Activated T-cell treated with anti-CD3 and anti-CD28 coated beads, Interleukin-2, amount 50 U/mL, for 4 hours (primary cell): Measurements from ENCODE around the gene GSTO1. TPM values are rescaled to one million over a fixed set of nuclear protein-coding genes. Genes with fewer than 3 reads are reported as not detected.

ENCODE experiments used
- ATAC-seq, 2 donors: fragments of 200-7000 bp; cut with Tn5 transposase; one replicate each; pipeline ENCODE4 v1.10.0; 2021
- DNase-seq: peaks from one replicate; pipeline ENCODE4 v3.0.0-alpha.2; 2020
- H3K27me3 Mint-ChIP-seq: one replicate; pipeline ENCODE4 v1.8.0; 2021; ENCODE audit warnings: low read depth, mixed read lengths
- H3K36me3 Mint-ChIP-seq: one replicate; pipeline ENCODE4 v1.8.0; 2022; ENCODE audit warnings: mixed read lengths; ENCODE audit not compliant: insufficient read depth
- H3K4me1 Mint-ChIP-seq: one replicate; pipeline ENCODE4 v1.8.0; 2021; ENCODE audit warnings: low read depth, mixed read lengths
- H3K4me3 Mint-ChIP-seq: one replicate; pipeline ENCODE4 v1.8.0; 2021; ENCODE audit warnings: mild to moderate bottlenecking, moderate library complexity, mixed read lengths
- H3K9me3 Mint-ChIP-seq: one replicate; pipeline ENCODE4 v1.8.0; 2021; ENCODE audit warnings: mixed read lengths
- total RNA-seq, 3 donors: library from RNA; stranded (reverse); gene quantifications; one replicate each; pipeline ENCODE4 v1.2.1, GENCODE V29; 2021

The GSTO1 gene
- total RNA-seq, 3 donors from 2014 or later, result 74.8 to 115 (median 94.5) TPM

DNA sequence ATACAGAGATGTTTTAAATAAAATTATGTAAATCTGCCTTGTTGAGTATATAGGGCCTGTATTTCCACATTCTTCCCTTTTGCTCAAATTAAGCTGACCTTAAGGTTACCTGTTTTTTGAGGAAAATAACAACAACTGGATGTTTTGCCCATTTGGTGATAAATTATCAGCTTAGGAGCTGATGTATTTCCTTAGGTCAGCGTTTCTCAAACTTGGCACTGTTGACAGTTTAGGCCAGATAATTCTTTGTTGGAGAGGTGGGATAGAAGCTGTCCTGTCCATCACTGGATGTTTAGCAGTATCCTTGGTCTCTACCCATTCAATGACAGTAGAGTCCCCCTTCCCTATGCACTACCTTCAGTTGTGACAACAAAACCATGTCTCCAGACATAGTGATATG, 21.5 kb downstream of the GSTO1 start:
- Mint-ChIP-seq H3K9me3 (no peaks in the 10 kb centered on the region), H3K4me1 (peaks cover 4% of the 10 kb centered on the region), H3K27me3 (peaks cover 8% of the 10 kb centered on the region), H3K4me3 (no peak overlapping the region), H3K36me3 (no peaks in the 10 kb centered on the region)
- DNase-seq, result no peak
- no peak for ATAC-seq

DNA sequence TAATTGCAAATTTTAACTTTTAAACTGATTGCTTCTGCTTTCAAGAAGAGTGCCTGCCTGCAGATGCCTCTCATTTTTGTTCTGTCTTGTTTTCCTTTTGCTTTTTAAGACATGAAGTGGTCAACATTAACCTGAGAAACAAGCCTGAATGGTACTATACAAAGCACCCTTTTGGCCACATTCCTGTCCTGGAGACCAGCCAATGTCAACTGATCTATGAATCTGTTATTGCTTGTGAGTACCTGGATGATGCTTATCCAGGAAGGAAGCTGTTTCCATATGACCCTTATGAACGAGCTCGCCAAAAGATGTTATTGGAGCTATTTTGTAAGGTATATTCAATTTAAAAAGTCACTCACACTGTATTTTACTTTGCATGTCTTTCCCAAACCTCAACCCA, 23.1 kb downstream of the GSTO1 start:
- H3K4me3 Mint-ChIP-seq, result no peak overlapping the region
- peaks cover 8% of the 10 kb centered on the region for H3K27me3 Mint-ChIP-seq
- ATAC-seq, result no peak
- no peak for DNase-seq
- H3K36me3 Mint-ChIP-seq, result no peaks in the 10 kb centered on the region
- H3K4me1 Mint-ChIP-seq, result peaks cover 4% of the 10 kb centered on the region
- no peaks in the 10 kb centered on the region for H3K9me3 Mint-ChIP-seq

DNA sequence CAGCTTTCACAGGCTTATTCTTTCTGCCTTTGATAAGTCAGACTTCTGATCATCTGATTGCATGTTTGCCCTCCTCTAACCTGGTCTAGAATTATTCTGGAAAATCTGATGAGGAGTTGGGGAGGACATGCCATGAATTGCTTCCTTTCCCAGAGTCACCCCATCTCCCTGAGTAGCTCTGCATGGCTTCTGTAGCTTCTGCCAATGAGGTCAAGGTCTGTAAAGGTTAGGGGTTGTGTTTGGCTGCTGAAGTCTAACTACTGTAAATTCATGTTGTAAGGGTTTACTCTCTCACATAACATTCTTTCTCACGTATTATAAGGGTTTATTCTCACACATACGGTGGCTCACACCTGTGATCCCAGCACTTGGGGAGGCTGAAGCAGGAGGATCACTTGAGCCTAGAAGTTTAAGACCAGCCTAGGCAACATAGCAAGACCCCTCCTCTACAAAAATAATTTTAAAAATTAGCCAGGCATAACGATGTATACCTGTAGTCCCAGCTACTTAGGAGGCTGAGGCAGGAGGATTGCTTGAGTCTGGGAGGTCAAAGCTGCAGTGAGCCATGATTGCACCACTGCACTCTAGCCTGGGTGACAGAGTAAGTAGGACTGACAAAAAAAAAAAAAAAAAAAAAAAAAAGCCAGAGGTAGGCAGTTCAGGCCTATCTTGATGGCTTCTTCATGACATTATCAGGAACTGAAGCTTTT, 25.0 kb downstream of the GSTO1 start:
- Mint-ChIP-seq H3K36me3 (no peaks in the 10 kb centered on the region), H3K27me3 (peaks cover 8% of the 10 kb centered on the region), H3K4me3 (no peak overlapping the region), H3K4me1 (peaks cover under 1% of the 10 kb centered on the region), H3K9me3 (no peaks in the 10 kb centered on the region)
- DNase-seq, result no peak
- no peak for ATAC-seq

DNA sequence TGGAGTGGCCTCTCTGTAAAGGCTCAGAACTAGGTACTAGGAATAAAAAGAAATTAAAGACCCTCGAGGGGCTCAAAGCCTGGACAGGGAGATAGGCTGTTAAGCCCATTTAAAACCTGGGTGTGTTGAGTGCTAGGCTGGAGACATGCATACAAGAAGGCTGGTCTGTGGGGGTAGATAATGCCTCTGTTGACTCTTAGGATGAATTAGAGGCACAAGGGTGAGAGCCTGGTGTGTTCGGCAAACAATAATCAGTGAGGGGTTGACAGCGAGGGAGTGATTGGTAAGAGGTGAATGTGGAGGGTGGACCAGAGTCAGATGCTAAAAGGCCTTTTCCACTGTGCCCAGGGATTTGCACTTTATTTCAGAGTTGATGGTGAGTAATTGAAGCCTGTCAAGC, 27.0 kb downstream of the GSTO1 start:
- Mint-ChIP-seq H3K9me3 (no peaks in the 10 kb centered on the region), H3K4me3 (no peak overlapping the region), H3K27me3 (no peaks in the 10 kb centered on the region), H3K36me3 (no peaks in the 10 kb centered on the region), H3K4me1 (no peaks in the 10 kb centered on the region)
- DNase-seq, result no peak
- ATAC-seq, result no peak

DNA sequence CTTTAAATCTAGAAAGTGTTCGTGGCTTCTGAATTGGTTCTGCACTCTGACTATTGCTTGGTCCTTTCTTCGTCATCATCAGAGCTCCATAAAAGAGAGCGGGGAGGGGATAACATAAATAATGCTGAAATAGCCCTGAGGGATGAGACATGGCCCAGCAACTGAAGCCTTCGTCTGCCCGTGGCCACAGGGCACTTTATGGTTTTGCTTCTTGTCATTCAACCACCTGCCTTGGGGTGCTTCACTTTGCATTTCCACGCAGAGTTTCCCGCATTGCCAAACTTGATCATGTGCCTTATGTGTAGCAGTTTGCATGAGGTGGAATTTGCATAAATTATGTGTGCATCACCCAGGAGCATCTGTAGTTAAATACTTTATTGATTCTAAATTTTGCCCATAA, 30.2 kb downstream of the GSTO1 start:
- peaks cover 10% of the 10 kb centered on the region for H3K27me3 Mint-ChIP-seq
- H3K4me3 Mint-ChIP-seq, result no peak overlapping the region
- DNase-seq (no peak), ATAC-seq (no peak)
- H3K36me3 Mint-ChIP-seq, result no peaks in the 10 kb centered on the region
- H3K4me1 Mint-ChIP-seq, result no peaks in the 10 kb centered on the region
- H3K9me3 Mint-ChIP-seq, result no peaks in the 10 kb centered on the region

DNA sequence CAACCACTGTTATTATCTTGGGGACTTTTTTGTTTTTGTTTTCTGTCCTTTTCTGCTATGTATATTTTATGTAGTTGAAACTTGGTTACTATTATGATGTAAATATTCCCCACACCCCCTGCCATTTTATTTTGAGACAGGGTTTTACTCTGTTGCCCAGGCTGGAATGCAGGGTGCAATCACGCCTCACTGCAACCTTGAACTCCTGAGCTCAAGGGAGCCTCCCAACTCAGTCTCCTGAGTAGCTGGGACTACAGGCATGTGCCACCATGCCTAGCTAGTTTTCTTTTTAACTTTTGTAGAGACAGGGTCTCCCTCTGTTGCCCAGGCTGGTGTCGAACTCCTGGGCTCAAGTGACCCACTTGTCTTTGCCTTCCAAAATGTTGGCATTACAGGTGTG, 32.2 kb downstream of the GSTO1 start:
- Mint-ChIP-seq H3K27me3 (peaks cover 14% of the 10 kb centered on the region), H3K9me3 (no peaks in the 10 kb centered on the region), H3K4me3 (no peak overlapping the region), H3K4me1 (peaks cover 5% of the 10 kb centered on the region), H3K36me3 (no peaks in the 10 kb centered on the region)
- no peak for ATAC-seq
- DNase-seq, result no peak

DNA sequence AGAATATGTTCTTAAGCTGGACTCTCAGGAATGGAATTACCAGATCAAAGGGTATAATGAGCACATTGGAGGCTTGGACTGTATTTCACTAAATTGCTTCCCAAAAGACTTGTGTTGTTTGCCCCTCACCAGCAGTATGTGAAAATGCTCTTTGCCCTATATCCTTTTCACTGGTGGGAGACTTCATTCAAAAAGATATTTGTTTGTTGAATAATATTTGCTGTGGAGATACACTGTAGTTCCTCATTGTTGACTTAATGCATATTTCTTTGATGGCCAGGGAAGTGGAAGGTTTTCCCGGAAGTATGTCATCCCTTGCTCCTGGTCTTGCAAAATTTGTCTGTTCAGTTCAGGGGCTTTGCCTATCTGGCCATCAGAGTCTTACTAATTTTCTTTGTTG, 33.7 kb downstream of the GSTO1 start:
- DNase-seq (no peak), ATAC-seq (no peak)
- Mint-ChIP-seq H3K4me3 (no peak overlapping the region), H3K4me1 (peaks cover 9% of the 10 kb centered on the region), H3K36me3 (no peaks in the 10 kb centered on the region), H3K27me3 (peaks cover 14% of the 10 kb centered on the region), H3K9me3 (no peaks in the 10 kb centered on the region)

DNA sequence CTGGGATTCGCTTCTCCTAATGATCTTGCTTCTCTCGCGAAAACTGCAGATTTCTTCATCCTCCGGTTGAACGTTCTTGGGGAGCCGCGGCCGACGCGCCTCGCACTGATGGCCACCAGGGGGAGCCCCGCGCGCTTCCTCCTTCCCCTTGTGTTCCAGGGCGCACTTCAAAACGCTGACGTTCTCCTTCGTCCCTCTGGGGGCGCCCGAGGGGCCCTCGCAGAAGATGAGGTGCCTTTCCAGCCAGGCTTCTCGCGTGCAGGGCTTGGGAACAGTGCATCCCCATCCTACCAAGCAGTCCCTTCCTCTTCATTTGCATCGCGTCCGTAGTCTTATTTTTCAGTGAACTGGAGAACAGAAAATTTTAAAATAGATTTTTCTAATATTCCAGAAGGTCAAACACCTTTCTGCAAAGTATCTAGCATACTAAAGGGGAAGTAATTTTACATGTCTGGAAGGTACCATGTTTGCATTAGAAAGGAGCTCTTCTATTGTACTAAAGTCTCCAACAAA, 36.8 kb downstream of the GSTO1 start:
- Mint-ChIP-seq H3K27me3 (peaks cover 16% of the 10 kb centered on the region), H3K9me3 (no peaks in the 10 kb centered on the region), H3K4me1 (peaks cover 9% of the 10 kb centered on the region), H3K36me3 (no peaks in the 10 kb centered on the region), H3K4me3 (no peak overlapping the region)
- peak; percentile 88 for DNase-seq
- peak; percentile 98 to 100 for ATAC-seq

DNA sequence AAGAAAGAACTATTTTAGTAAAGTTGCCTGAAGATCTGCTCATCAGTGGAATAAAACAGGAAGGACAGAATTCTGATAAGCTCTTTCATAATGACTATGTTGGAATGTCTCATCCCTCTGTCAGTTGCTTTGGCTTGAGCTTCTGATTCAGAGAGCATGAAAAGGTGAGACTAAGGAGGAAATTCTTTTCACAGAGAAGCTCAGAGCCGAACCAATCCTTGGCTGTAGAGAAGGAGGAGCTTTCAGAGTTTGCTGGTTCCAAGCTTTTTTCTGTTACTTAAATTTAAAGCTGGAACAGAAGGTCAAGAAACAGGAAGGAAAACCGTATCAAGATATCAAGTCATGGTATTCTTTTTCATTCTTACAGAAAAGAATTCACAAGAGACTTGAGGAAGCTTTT, 38.3 kb downstream of the GSTO1 start:
- Mint-ChIP-seq H3K4me3 (no peak overlapping the region), H3K9me3 (no peaks in the 10 kb centered on the region), H3K4me1 (peaks cover 9% of the 10 kb centered on the region), H3K27me3 (peaks cover 13% of the 10 kb centered on the region), H3K36me3 (no peaks in the 10 kb centered on the region)
- ATAC-seq (no peak), DNase-seq (no peak)

DNA sequence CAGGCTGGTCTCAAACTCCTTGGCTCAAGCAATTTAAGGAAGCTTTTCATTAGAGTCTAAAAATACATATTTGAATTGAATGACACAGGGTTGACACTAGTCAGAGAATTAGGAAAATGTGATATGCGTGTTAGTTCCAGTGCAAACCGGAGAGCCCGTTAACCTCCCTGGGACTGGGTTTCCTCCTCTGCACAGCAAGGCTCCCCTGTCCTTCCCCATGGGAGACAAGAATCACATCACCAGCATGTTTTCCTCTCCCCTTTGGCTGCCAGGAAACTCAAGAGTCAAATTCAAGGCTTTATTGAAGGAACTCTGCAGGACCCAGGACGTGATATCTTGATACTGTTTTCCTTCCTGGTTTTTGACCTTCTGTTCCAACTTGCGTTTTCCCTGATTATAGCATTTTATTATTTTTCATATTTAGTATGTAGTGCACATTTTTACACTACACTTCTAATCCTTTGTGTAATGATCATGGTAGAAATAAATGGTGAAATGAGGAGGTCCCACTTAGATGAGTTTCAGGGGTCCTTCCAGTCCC, 39.2 kb downstream of the GSTO1 start:
- Mint-ChIP-seq H3K27me3 (peaks cover 13% of the 10 kb centered on the region), H3K4me3 (no peak overlapping the region), H3K36me3 (no peaks in the 10 kb centered on the region), H3K4me1 (peaks cover 9% of the 10 kb centered on the region), H3K9me3 (no peaks in the 10 kb centered on the region)
- DNase-seq, result no peak
- no peak for ATAC-seq

DNA sequence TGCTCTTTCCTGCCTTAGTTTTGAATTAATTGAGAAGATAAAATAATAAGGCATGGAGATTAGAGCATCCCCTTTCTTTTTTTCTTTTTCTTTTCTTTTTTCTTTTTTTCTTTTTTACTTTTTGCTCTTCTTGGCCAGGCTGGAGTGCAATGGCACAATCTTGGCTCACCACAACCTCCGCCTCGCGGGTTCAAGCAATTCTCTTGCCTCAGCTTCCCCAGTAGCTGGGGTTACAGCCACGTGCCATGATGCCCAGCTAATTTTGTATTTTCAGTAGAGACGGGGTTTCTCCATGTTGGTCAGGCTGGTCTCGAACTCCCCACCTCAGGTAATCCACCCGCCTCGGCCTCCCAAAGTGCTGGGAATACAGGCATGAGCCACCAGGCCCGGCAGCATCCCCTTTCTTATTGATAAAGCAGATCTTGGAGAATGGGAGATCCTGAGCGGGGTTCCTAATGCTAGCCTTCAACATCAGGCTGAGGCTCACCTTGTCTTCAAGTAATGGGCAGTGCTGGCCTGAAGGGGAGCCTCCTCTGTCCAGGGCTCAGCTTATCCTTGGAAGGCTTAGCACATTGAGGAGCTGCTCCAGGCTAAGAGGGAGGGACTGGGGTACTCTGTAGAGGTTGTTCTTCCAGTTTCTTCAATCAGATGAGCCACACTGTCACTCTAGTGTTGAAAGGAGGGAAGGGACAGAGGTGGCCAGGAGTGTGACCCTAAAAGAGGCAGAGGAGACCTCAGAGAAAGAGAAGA, 42.2 kb downstream of the GSTO1 start:
- Mint-ChIP-seq H3K9me3 (peaks cover 2% of the 10 kb centered on the region), H3K4me1 (peaks cover 21% of the 10 kb centered on the region), H3K36me3 (no peaks in the 10 kb centered on the region), H3K4me3 (no peak overlapping the region), H3K27me3 (peaks cover 6% of the 10 kb centered on the region)
- ATAC-seq, result no peak
- no peak for DNase-seq

DNA sequence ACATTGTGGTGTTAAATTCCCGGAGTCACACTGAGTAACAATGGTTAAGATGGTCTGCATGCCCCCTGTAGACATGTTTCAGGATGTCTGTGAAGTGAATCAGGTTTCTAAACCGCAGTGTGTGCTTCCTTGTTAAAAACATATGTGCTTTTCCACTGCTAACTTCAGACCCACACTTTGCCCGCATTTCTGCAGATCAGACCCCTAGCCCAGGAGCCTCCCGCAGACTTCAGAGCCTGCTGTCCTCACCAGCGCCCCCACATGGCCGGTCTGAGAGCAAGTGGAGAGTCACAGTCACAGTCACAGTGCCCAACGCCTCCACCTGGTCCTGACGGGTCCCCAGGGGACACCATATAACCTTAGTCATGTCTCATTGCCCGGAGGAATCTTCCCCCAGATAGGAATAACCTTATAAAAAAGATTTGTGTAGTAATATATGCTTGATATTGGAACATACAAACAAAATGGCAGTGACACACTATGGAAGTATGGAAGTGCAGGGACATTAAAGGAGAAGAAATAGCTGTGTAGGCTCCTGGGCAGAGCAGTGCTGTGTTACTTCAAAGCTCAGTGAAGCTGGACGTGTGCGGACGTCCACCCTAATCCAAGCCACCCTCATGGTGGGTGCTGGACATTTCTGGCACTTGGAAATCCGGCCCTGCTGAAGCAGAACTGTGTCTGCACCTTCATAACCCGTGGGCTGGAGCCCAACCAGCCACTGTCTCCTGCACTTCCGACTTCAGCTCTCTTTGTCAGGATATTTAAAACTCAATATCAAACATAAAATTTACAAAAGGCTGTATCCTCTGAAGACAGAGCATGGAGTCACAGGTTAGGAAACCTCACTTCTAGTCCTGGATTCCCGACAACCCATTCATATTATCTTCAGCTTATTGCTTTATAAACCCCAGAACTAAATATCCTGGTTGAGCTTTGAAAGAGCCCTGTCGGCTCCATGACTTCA, 43.3 kb downstream of the GSTO1 start:
- peaks cover 18% of the 10 kb centered on the region for H3K4me1 Mint-ChIP-seq
- H3K36me3 Mint-ChIP-seq, result no peaks in the 10 kb centered on the region
- no peak overlapping the region for H3K4me3 Mint-ChIP-seq
- peak; percentile 19 for DNase-seq
- peaks cover 6% of the 10 kb centered on the region for H3K27me3 Mint-ChIP-seq
- peak in 1 of 2 donors; percentile 46 for ATAC-seq
- H3K9me3 Mint-ChIP-seq, result peaks cover 4% of the 10 kb centered on the region

DNA sequence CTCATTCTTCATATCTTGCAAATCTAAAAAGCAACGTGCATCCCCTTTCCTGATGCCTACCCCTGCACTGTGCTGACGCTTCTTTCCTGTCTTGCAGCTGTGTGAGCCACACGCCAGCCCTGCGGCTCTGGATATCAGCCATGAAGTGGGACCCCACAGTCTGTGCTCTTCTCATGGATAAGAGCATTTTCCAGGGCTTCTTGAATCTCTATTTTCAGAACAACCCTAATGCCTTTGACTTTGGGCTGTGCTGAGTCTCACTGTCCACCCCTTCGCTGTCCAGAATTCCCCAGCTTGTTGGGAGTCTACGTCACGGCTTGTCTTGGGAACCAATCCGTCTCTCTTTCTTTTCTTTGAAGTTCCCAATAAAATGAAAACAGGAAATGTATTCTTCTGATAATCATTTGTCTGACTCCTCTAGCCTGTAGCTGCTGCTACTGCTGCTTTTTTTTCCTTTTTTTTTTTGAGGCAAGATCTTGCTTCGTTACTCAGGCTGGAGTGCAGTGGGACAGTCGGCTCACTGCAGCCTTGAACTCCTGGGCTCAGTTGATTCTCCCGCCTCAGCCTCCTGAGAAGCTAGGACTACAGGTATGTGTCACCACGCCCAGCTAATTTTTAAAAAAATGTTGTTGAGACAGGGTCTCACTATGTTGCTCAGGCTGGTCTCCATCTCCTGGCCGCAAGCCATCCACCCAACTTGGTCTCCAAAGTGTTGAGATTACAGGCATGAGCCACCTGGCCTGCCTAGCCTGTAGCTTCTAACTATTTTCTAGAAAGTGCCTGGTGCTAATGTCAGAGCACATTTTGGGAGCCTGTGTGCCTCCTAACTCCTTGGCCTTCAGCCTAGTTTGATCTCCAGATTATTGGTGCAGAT, 44.6 kb downstream of the GSTO1 start:
- no peaks in the 10 kb centered on the region for H3K36me3 Mint-ChIP-seq
- no peak for ATAC-seq
- DNase-seq, result no peak
- H3K4me3 Mint-ChIP-seq, result no peak overlapping the region
- peaks cover 6% of the 10 kb centered on the region for H3K27me3 Mint-ChIP-seq
- H3K9me3 Mint-ChIP-seq, result peaks cover 4% of the 10 kb centered on the region
- peaks cover 26% of the 10 kb centered on the region for H3K4me1 Mint-ChIP-seq
